Activated T-helper 1 cell treated with anti-CD3 and anti-CD28 coated beads, Interleukin-2, amount 50 U/mL, for 16 hours (primary cell): ENCODE results near the gene TANK.
"Not testable (repeated sequence)": the region's sequence is repeated elsewhere in the genome, so short reads cannot be mapped to it uniquely, and the experiment has no call there.

Source experiments
- DNase-seq, 2 donors: peaks; one replicate each; pipeline ENCODE4 v3.0.0-alpha.2; 2020; ENCODE audit warnings: low read depth in 1 of 2, low spot score in 1 of 2

TANK gene

DNA sequence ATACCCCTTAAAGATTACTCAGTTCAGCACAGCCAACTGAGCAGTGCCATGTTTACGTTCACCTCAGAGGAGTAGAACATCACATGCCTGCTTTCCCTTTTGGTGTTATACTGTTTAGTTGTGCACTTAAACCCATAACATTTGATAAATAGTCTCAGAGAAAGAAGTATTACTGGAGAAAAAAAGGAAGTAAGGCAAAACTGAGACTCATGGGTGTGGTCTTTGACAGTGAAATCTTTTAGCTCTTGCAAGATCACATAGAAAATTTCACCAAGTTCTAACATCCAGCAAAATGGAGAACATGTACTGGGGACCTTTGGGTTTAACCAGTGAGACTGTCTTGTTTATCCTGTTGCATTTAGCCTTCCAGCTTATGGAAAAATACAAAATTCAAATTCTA lies 5.6 kb downstream of the TANK start:
- DNase-seq, result no peak

DNA sequence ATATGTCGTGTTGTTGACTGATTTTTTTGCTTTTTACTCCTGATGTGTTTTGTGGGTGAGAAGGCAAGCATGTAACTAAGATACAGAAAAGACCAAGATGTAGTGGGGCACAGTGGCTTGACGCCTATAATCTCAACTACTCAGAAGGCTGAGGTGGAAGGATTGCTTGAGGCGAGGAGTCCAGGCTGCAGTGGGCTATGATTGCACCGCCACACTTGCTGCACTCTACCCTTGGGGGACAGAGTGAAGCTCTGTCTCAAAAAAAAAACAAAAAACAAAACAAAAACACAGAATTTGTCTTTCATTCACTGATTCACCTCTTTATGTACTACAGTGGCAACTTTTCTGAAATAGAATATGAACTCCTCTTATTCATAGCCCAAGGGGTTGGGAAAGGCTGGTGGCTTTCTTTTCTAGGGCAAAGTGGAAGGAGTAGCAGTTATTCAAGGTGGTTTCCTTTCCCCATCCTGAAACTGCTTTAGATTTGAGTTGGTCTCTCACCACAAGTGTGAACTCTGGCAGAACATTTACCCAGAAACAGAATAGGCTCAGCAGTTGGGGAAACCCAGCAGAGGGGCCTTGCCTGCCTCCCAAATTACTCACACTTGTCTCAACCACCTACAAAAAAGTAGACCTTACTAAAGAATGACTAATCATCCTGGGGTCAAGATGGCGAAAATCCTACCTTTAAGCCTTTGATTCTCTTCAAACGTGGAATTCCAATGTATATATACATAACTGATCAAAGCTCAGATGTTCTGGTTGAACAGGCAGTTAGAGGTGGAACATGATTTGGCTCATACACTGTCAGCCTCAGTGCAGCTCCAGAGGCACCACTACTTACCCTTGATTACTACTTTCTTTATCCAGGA lies 6.5 kb downstream of the TANK start:
- peak in 1 of 2 donors; percentile 52 for DNase-seq

DNA sequence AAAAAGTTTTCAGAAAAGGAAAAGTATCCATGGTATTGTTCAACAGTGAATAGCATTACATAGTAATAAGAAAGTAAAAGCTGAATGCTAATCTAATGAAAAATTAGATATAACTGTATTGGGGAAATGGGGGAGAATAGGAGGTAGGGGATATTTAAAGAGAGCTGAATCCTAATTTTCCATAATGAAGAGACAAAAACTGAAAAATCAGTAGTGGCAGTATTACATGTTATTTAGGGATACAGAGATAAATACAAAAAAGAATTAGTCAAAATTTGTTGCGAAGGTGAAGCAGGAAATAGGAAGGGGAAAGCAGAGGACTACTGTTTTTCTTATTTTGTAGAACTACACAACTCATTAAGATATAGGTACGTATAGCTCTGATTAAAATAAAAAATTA lies 9.1 kb downstream of the TANK start:
- no peak for DNase-seq

DNA sequence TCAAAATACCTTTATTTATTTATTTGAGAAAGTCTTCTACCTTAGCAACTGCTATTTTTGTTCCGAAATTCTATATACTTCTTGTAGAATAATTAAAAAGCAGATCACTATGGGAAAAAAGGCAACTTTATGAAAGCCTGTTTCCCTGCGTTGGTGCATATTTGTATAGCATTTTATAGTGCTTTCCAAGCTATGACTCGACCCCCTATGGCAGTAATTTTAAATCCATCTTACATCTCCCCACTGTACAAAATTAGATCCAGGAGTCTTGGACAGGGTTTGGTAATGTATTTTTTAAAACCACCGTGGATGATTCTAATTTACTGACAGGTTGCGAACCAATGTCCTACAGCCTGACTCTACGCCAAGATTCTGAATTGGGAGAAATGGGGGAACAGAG lies 10.1 kb downstream of the TANK start:
- DNase-seq, result no peak

DNA sequence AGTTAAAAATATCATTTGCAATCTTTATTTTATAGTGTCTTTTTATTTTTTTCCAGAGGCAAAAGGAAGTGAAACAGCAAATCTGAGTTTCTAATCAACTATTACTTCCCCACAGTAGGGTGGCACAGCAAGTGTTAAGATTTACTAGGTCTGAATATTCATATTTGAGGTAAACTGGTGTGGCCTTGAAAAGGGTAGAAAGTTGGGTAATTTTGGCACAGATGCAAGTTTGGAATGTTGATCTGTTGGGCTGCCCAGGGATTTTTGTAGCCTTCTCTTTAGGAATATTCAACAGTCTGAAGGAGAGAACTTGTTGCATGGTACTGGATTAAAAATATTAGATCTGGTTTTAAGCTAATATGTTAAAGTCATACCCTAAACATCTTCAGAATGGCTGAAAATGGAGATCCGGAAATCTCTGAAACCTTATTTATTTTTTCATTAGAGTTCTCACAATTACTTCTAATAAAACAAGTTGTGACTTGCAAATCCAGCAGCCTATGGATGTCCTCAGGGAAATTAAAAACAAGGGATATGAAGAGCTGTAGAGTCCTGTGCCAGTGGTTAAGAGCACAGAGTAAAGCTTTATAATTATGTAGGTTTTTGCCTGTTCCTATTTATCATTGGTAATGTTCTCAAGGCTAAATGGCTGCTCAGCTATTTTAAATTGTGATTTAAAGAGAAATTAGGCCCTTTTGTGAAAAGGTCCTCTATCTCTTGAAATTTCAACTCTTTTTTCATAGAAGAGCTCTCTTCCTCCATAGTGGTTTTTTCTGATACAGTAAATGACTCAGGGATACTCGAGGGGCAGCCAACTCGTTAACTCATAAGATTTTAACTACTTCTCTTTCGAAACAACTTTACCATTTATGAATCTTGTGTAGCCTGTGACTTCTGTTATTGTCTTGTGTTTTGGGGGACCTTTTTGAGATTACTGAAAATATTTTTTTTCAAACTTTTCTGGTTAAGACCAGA lies 11.0 kb downstream of the TANK start:
- no peak for DNase-seq

DNA sequence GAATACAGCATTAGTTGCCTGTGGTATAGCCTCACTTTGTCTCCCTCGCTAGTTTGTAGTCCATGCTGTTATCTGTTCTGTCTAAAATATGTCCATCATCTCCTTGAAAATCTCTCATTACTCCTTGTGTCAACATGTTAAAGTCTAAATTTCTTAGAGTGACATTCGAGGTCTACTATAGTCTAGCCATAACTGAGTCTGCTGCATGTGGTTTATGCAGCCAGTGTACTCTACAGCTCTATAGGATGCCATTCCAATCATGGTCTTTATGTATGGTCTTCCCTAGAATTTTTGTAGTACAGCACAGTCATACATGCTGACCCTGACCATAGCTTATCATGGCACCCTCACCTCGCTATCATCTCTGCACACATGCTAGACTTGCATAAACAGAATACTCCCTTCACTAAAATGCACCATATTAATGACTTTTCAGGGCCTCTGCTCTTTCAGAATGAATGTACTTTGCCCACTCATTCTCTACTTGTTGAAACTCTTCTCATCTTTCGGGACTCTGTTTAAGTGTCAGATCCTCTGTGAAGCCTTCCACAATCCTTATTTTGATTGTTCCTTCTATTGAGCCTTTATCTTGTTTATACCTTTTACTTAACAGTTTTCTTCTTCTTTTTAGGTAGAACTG lies 12.8 kb downstream of the TANK start:
- no peak for DNase-seq

DNA sequence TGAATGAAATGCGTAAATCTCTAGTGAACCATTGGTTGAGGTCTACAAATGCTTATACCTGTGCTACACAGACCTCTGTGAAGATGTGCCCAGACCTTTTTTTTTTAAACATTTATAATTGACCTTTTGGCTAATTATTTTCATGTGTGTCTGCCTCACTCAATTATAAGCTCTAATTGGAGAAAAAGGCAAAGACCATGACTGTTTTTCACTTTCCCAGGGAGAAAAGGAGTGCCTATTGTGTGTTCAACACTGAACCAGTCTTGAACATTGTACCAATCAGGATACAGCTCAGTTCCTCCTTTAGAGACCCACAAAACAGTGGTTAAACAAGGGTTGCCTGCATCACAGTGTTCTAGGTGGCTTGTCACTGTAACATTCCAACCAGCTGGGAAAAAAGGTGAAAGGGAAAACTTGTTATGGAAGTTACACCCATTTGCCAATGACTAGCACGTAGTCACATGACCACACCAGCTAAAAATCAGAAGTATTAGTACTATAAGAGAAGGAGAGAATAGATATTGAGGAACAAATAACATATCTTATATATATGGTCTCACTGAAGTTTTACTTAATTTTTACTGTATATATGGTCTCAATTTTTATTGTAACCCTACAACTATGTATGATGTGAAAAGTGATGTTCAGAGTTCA lies 13.4 kb downstream of the TANK start:
- DNase-seq, result no peak

DNA sequence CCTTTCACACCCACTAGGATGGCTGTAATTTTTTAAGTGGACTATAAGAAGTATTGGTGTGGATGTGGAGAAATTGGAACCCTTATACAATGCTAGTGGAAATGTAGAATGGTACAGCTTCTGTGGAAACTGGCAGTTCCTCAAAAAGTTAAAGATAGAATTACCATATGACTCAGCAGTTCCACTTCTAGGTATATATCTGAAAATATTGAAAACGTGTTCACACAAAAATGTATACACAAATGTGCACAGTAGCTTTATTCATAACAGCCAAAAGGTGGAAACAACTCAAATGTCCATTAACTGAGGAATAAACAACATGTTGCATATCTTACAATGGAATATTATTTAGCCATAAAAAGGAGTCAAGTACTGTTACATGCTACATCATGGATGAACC lies 17.7 kb downstream of the TANK start:
- DNase-seq, result no peak

DNA sequence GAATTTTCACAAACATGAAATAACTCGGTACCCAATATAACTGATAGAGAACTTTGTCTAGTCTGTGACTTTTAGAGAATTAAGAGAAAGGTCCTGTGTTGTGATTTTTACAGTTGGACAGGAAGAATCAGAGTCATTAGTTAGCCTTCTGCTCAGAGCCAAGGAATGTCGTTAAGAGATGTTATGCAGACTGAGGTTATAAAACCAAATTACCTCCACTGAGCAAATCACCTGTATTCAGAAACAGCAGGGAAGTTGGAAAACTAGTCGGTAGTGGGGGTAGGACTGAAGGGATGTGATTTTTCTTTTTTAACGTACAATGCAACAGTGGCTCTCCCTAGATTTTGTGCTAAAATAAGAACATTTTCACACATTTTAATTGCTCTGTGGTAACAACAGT lies 18.5 kb downstream of the TANK start:
- DNase-seq, result no peak

DNA sequence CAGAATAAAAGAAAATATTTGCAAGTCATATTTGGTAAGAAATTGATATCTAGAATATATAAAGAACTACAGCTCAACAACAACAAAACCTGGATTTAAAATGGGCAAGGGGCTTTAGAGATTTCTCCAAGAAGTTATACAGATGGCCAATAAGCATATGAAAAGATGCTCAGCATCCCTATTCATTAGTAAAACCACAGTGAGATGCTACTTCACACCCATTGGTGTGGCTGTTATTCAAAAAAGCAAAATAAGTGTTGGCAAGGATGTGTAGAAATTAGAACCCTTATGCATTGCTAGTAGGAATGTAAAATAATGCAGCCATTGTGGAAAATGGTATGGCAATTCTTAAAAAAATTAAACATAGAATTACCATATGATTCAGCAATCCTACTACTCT lies 29.8 kb downstream of the TANK start:
- DNase-seq, result no peak

DNA sequence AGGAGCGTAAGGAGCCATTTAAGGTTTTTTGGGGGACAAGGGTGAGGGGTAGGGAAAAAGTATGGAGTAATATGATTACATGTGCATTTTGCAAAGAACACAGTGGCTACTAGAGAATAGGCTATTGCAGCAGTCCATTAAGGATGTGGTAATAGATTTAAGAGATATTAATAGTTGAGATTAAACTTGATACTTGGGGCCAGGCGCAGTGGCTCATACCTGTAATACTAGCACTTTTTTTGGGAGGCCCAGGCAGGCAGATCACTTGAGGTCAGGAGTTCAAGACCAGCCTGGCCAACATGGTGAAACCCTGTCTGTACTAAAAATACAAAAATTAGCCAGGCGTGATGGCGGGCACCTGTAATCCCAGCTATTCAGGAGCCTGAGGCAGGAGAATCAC lies 35.4 kb downstream of the TANK start:
- DNase-seq, result not testable (repeated sequence)

DNA sequence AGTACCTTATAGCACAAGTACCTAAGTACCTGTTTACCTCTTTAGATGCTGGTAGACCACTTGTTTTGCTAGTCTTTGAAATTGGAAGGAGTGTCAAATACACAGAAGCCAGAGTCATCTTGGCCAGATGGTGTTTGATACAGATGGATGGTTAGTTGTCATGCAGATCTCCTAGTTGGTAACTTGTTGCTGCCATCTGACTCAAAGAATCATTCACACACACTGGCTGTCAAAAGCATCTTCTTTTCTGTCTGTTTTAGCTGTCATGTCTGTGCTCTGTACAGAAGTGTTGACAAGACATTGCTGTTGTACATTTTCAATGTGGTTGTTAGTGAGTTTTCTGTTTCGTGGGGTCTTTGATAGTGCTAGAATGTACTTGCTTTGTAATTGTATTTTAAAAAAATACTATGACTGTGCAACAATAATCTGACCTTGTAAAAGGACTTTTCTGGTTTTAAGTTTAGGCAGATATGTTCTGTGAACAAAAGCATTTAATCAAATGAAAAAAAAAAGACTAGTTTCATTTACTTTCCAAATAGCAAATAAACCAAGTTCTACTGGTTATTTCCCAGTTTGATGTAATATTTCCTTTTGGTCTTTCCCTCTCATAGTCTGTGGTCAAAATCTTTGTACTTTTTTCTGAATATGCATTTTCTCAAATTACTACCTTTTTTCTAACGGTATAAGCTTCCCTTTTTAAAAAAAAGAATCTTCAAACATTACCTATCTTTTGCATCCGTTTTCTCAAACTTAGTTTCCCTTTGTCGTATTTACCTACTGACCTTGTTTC lies 39.9 kb downstream of the TANK start:
- no peak for DNase-seq

DNA sequence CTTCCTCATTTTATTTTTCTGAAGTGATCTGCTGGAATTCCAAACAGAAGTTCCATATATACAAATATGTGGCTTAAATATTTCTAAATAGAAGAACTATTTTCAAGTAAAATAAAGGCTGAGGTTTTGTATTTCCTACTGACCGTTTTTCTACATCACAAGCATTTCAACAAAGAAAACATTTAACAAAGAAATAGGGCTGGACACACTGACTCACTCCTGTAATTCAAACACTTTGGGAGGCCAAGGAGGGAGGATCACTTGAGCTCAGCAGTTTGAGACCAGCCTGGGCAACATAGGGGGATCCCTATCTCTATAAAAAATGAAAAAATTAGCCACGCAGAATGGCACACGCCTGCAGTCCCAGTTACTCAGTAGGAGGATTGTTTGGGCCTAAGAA lies 44.6 kb downstream of the TANK start:
- no peak for DNase-seq

DNA sequence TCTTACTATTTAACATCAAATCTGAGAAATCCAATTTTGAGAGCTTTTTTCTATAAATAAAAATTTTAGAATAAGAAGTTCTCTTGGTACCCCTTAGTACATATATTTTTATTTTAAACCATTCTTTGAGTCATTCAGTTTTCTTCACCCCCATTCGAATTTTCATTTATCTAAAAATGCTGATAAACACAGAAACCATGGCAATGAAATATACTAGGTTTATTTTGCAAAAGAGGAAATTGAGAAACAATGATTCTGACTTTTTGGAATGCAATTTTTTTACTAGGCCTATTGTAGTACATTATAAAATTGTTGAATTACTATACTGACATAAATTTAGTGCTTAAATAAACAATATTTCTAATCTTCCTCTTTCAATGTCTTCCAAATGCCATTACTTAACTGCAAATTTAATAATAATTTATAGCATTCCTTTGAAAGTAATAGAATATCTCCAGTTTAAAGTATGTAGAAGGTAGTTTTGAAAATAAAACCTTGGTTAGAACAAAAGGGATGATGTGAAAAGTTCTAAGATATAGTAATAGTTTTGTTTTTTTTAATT lies 46.3 kb downstream of the TANK start:
- no peak for DNase-seq

DNA sequence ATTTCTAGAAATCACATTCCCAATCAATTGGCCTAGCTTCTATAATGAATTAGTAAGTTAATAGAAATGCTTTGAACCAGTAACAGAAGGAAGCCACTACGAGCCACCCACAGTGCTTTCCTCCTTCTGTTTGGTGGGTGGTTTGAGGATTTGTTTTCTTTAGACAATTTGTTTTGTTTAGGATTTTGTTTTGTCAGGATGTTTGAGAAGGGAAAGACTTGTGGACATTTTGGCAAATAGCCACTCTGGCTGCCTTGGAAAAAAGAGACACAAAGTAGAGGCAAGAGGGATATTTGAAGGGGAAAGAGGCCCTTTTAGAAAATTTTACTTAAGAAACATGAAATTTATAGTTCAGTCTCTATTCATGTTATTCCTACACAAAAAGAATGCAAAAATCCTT lies 47.7 kb downstream of the TANK start:
- no peak for DNase-seq

DNA sequence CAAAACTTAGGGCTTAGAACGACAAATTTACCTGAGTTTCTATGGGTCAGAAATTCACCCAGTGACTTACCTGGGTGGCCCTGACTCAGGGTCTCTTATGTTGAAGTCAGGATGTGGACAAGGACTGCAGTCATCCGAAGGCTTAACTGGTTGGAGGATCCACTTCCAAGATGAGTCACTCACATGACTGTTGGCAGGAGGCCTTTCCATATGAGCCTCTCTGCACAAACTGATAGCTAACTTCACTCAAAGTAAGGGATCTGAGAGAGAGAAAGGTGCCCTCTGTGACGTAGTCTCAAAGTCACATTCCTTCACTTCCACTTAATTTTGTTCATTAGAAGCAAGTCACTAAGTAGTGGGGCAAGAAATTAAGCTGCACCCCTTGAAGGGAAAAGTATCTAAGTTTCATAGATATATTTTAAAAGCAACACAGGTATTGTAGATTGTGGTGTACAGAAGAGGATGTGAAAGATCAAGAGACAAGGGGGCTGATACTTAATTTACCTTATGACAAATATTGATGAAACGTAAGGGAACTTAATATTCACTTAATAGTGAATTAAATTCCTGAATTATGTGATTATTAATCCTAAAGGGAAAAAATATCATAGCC lies 48.4 kb downstream of the TANK start:
- DNase-seq, result no peak

DNA sequence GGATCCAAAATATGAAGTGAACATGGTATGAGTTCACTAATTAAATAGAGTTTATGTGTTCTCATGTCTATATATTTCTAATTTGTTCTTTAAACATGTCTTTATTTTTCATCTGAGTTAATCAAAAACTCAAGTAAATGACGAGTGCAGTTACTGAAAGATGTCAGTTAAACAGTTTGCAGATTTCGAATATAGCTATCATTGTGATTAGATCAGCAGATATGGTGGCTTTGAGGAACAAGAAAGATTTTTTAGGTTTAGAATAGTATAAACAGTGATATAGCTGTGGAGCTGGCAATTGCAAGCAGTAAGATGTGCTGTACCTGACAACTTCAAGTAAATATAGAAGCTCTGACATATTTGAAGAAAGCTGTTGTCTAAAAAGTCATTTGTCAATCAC lies 49.7 kb downstream of the TANK start:
- no peak for DNase-seq

DNA sequence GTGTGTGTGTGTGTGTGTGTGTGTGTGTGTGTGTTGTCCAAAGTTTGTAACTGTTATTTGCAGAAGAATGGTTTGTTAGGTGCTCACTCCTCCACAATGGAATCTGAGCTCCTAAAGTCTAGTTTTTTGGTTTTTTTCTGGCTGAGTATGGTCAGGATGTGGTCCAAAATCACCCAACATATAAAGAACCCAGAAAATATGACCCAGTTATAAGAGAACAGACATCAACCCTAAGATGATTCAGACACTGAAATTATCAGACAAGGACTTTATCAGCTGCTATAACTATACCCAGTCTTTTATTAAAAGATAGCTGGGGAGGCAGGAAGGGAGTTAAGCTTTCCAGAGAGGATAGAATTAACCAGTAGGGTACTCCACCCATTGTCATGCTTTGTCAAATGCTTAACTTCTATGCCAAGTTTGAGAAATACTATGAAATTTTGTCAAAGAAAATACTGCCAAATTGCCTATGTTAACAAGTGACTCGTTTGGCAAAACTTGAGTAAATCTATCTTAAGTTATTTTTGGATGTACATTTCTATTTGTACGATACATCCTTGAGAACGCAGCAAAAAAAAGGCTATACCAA lies 57.5 kb downstream of the TANK start:
- no peak for DNase-seq

DNA sequence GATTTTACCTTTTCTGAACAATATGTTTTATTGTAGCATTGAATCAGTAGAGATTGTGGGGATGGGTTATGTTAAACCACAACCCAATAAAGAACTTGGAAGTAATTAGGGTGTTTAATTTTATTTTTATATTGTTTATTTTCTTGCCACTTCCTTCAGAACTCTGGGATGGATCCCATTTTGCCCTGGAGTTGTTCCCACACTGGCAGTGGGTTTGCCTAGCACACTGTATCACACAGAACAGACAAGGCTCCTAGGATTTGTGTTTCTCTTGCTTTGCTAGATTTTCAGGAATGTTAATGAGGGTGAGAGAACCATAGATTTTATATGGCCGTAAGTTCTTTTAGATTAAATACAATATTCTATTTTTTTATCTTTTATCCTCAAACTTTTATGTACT lies 59.0 kb downstream of the TANK start:
- no peak for DNase-seq
